ENCODE data around the gene FGF14. TPM values are rescaled to one million over a fixed set of nuclear protein-coding genes. Genes with fewer than 3 reads are reported as not detected.

The FGF14 gene
- total RNA-seq, 1 donor from 2014 or later, result 0.23 TPM

DNA sequence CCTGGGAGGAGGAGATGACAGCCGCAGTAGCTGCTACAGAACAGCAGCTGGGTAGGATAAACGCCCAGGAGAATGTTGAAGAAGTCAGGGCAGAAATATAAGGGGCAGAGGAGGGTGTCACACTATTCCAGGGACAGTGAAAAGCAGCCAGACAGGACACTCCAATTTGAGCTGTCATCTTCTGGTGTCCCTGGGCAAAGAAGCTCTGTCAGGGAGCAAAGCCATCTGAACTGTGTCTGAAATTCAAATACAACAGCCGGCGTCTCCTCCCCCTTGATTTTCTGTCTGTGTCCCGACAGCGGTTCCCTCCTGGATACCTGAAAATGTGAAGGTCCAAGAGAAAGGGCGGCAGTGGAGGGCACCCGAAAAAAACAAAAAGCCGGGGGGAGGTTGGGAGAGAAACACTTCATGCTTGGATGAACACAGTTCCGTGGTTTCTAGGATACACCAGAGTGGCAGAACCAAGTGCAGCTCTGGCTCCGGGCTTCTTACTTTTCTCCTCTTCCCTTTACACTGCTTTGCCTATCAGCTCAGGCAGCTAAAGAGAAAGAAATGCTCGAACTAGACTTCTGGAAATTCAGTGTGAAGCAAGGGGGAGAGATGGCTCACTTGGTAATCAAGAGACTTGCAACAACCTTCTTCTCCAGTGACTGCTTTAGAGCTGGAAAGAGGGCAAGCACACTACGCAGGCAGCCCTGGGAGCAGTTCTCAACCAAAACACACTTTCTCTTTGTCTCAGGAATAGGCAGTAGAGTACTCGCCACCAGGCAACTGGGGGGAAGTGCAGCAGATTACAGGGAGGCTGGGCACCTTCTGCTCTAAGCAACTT lies 483.8 kb downstream of the FGF14 start:
- H3K4me2 ChIP-seq (ENCODE audit: low read length), result no peak overlapping the region

DNA sequence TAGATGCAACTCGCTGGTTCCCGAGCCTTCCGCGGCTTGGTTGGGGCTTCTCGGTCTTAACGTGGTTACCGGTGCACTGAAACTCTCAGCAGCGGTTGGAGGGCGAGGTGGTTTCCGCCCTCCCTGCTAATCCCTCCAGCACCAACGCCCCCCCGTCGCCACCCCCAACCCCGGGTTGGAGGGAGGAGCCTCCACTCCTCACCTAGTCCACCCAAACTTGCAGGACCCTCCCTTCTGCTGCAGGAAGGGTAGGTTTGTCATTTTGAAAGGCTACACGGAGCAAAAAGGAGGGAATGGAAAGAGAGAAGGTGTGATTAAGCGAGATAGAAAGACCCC lies 484.4 kb downstream of the FGF14 start:
- Histone ChIP-seq H3K36me3 (ENCODE audit: insufficient read depth, low read length) (no peaks in the 10 kb centered on the region), H3K4me3 (ENCODE audit: insufficient read depth, low read depth, low read length) (no peak overlapping the region), H2AFZ (ENCODE audit: low read depth, low read length) (no peak overlapping the region), H3K9ac (ENCODE audit: low read length) (no peak overlapping the region), H3K27me3 (ENCODE audit: insufficient read depth, low read length) (peaks cover 60% of the 10 kb centered on the region), H3K4me1 (ENCODE audit: insufficient read depth, low read length) (no peaks in the 10 kb centered on the region), H3K4me2 (ENCODE audit: low read length) (no peak overlapping the region), H3K27ac (ENCODE audit: low read depth, low read length) (no peak overlapping the region), H4K20me1 (ENCODE audit: insufficient read depth, low read length) (no peaks in the 10 kb centered on the region), H3K79me2 (ENCODE audit: insufficient read depth, low read length) (no peaks in the 10 kb centered on the region), H3K9me3 (ENCODE audit: insufficient read depth, low read depth, low read length) (no peaks in the 10 kb centered on the region)
- TF ChIP-seq EZH2 (IDR thresholded peaks at IDR 0.05; ENCODE audit: insufficient read depth, low read length), result no peak
- TF ChIP-seq, protein P1, sequence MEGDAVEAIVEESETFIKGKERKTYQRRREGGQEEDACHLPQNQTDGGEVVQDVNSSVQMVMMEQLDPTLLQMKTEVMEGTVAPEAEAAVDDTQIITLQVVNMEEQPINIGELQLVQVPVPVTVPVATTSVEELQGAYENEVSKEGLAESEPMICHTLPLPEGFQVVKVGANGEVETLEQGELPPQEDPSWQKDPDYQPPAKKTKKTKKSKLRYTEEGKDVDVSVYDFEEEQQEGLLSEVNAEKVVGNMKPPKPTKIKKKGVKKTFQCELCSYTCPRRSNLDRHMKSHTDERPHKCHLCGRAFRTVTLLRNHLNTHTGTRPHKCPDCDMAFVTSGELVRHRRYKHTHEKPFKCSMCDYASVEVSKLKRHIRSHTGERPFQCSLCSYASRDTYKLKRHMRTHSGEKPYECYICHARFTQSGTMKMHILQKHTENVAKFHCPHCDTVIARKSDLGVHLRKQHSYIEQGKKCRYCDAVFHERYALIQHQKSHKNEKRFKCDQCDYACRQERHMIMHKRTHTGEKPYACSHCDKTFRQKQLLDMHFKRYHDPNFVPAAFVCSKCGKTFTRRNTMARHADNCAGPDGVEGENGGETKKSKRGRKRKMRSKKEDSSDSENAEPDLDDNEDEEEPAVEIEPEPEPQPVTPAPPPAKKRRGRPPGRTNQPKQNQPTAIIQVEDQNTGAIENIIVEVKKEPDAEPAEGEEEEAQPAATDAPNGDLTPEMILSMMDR (IDR thresholded peaks at IDR 0.05; ENCODE audit: insufficient read depth, low read depth, low read length), result no peak
- peaks cover 2% of the 10 kb centered on the region for H3K4me1 Mint-ChIP-seq (ENCODE audit: low read depth, unreplicated experiment)
- no peak overlapping the region for H3K4me3 Mint-ChIP-seq (ENCODE audit: unreplicated experiment)
- DNase-seq (ENCODE audit: low read depth), result no peak
- H3K36me3 Mint-ChIP-seq (ENCODE audit: low read depth, unreplicated experiment), result no peaks in the 10 kb centered on the region
- H3K27ac Mint-ChIP-seq (ENCODE audit: unreplicated experiment), result no peak overlapping the region
- H3K9me3 Mint-ChIP-seq (ENCODE audit: unreplicated experiment), result no peaks in the 10 kb centered on the region
- FAIRE-seq, result no peak
- peaks cover 61% of the 10 kb centered on the region for H3K27me3 Mint-ChIP-seq (ENCODE audit: low read depth, unreplicated experiment)

More for the DNA sequence above, 483.8 kb downstream of the FGF14 start:
- no peak overlapping the region for H3K4me3 ChIP-seq (ENCODE audit: insufficient read depth, low read depth, low read length)
- no peak overlapping the region for H3K4me3 Mint-ChIP-seq (ENCODE audit: unreplicated experiment)
- H3K9ac ChIP-seq (ENCODE audit: low read length), result no peak overlapping the region
- H3K27me3 Mint-ChIP-seq (ENCODE audit: low read depth, unreplicated experiment), result peaks cover 61% of the 10 kb centered on the region
- no peaks in the 10 kb centered on the region for H3K79me2 ChIP-seq (ENCODE audit: insufficient read depth, low read length)
- no peaks in the 10 kb centered on the region for H3K36me3 ChIP-seq (ENCODE audit: insufficient read depth, low read length)
- H3K9me3 ChIP-seq (ENCODE audit: insufficient read depth, low read depth, low read length), result no peaks in the 10 kb centered on the region
- H3K4me1 ChIP-seq (ENCODE audit: insufficient read depth, low read length), result no peaks in the 10 kb centered on the region
- peaks cover 2% of the 10 kb centered on the region for H3K4me1 Mint-ChIP-seq (ENCODE audit: low read depth, unreplicated experiment)
- no peak overlapping the region for H3K27ac ChIP-seq (ENCODE audit: low read depth, low read length)
- no peaks in the 10 kb centered on the region for H3K36me3 Mint-ChIP-seq (ENCODE audit: low read depth, unreplicated experiment)
- no peak for TF ChIP-seq EZH2 (IDR thresholded peaks at IDR 0.05; ENCODE audit: insufficient read depth, low read length)
- TF ChIP-seq, protein P1 (IDR thresholded peaks at IDR 0.05; ENCODE audit: insufficient read depth, low read depth, low read length), result no peak
- DNase-seq (ENCODE audit: low read depth), result no peak
- H2AFZ ChIP-seq (ENCODE audit: low read depth, low read length), result no peak overlapping the region
- FAIRE-seq, result no peak
- peaks cover 58% of the 10 kb centered on the region for H3K27me3 ChIP-seq (ENCODE audit: insufficient read depth, low read length)
- H4K20me1 ChIP-seq (ENCODE audit: insufficient read depth, low read length), result no peaks in the 10 kb centered on the region
- H3K27ac Mint-ChIP-seq (ENCODE audit: unreplicated experiment), result no peak overlapping the region
- no peaks in the 10 kb centered on the region for H3K9me3 Mint-ChIP-seq (ENCODE audit: unreplicated experiment)

All from astrocyte (in vitro differentiated cells and primary cell).